Neural cell (in vitro differentiated cells): ENCODE measurements around the gene HSPB7. TPM values are rescaled to one million over a fixed set of nuclear protein-coding genes. Genes with fewer than 3 reads are reported as not detected.

Experiments
- H2AFZ ChIP-seq: fragments of 200-600, 300-800 bp; sonication (generic), shearing (Covaris generic); 2 replicates; pipeline ENCODE4 v1.6.0; 2014; ENCODE audit warnings: low read depth, mild to moderate bottlenecking, antibody characterized with exemption, low read length, moderate library complexity
- H3F3A ChIP-seq: fragments of 200-600 bp; shearing (Covaris generic); 2 replicates; pipeline ENCODE4 v1.6.1; 2016; ENCODE audit warnings: mild to moderate bottlenecking, moderate library complexity, mixed read lengths, antibody characterized with exemption, low read length; ENCODE audit not compliant: insufficient read depth, poor library complexity, severe bottlenecking
- H3K27ac ChIP-seq: fragments of 200-600, 300-800 bp; sonication (generic), shearing (Covaris generic); 2 replicates; pipeline ENCODE4 v1.5.1; 2014; ENCODE audit warnings: mild to moderate bottlenecking, low read length, moderate library complexity
- H3K27me3 ChIP-seq: fragments of 300-800, 200-600 bp; sonication (generic), shearing (Covaris generic); 2 replicates; pipeline ENCODE4 v1.6.0; 2014; ENCODE audit warnings: mild to moderate bottlenecking, low read depth, low read length, moderate library complexity; ENCODE audit not compliant: insufficient read depth
- H3K36me3 ChIP-seq: fragments of 300-800, 200-600 bp; sonication (generic), shearing (Covaris generic); 2 replicates; pipeline ENCODE4 v1.5.1; 2014; ENCODE audit warnings: mild to moderate bottlenecking, antibody characterized with exemption, low read length, moderate library complexity; ENCODE audit not compliant: insufficient read depth
- H3K4me2 ChIP-seq: fragments of 300-800, 200-600 bp; sonication (generic), shearing (Covaris generic); 2 replicates; pipeline ENCODE4 v1.6.0; 2014; ENCODE audit warnings: mild to moderate bottlenecking, low read length
- H3K4me3 ChIP-seq: fragments of 300-800, 200-600 bp; sonication (generic), shearing (Covaris generic); 2 replicates; pipeline ENCODE4 v1.5.1; 2014; ENCODE audit warnings: mild to moderate bottlenecking, low read length, moderate library complexity
- H3K79me2 ChIP-seq: fragments of 200-600 bp; shearing (Covaris generic); replicated peaks from 2 replicates; pipeline ENCODE4 v1.6.0; 2014; ENCODE audit warnings: mild to moderate bottlenecking, low read length, moderate library complexity; ENCODE audit not compliant: insufficient read depth
- H3K9ac ChIP-seq: fragments of 300-800, 200-600 bp; sonication (generic), shearing (Covaris generic); 2 replicates; pipeline ENCODE4 v1.6.1; 2016; ENCODE audit warnings: mild to moderate bottlenecking, low read length, mixed read lengths
- H3K9me2 ChIP-seq: fragments of 200-600 bp; shearing (Covaris generic); 2 replicates; pipeline ENCODE4 v1.6.1; 2016; ENCODE audit warnings: mild to moderate bottlenecking, low read length, mixed read lengths; ENCODE audit not compliant: insufficient read depth
- H3K9me3 ChIP-seq: fragments of 200-600, 300-800 bp; sonication (generic), shearing (Covaris generic); 2 replicates; pipeline ENCODE4 v1.6.1; 2016; ENCODE audit warnings: mild to moderate bottlenecking, mixed run types, low read length, moderate library complexity, mixed read lengths
- H4K20me1 ChIP-seq: fragments of 200-600 bp; shearing (Covaris generic); 2 replicates; pipeline ENCODE4 v1.6.1; 2016; ENCODE audit warnings: mild to moderate bottlenecking, mixed run types; ENCODE audit not compliant: insufficient read depth
- CTCF ChIP-seq: fragments of 450-650 bp; IDR thresholded peaks from 2 replicates; pipeline ENCODE4 v1.5.1; 2014; ENCODE audit warnings: antibody characterized with exemption, mild to moderate bottlenecking, moderate library complexity; ENCODE audit not compliant: poor library complexity, severe bottlenecking
- EP300 ChIP-seq: fragments of 450-650 bp; conservative IDR thresholded peaks from 2 replicates; pipeline ENCODE4 v1.6.1; 2014; ENCODE audit warnings: antibody characterized with exemption, mild to moderate bottlenecking, moderate library complexity; ENCODE audit not compliant: poor library complexity, severe bottlenecking
- EZH2 ChIP-seq: fragments of 200-600, 300-800 bp; shearing (Covaris generic), sonication (generic); IDR thresholded peaks from 2 replicates; pipeline ENCODE4 v1.6.1; 2014; ENCODE audit warnings: antibody characterized with exemption, low read length, borderline replicate concordance, mild to moderate bottlenecking; ENCODE audit not compliant: insufficient read depth, poor library complexity, severe bottlenecking
- MXI1 ChIP-seq: fragments of 450-650 bp; conservative IDR thresholded peaks from 2 replicates; pipeline ENCODE4 v1.6.1; 2014; ENCODE audit warnings: antibody characterized with exemption, mild to moderate bottlenecking; ENCODE audit not compliant: poor library complexity, severe bottlenecking
- POLR2AphosphoS5 ChIP-seq: IDR thresholded peaks from 2 replicates; pipeline ENCODE4 v1.6.1; 2012
- RAD21 ChIP-seq: fragments of 450-650 bp; conservative IDR thresholded peaks from 2 replicates; pipeline ENCODE4 v1.6.1; 2014; ENCODE audit warnings: antibody characterized with exemption, mild to moderate bottlenecking, moderate library complexity
- SMC3 ChIP-seq: fragments of 450-650 bp; conservative IDR thresholded peaks from 2 replicates; pipeline ENCODE4 v1.6.1; 2014; ENCODE audit warnings: antibody characterized with exemption, mild to moderate bottlenecking, moderate library complexity; ENCODE audit not compliant: poor library complexity
- TAF1 ChIP-seq: IDR thresholded peaks from 2 replicates; pipeline ENCODE4 v1.6.1; 2012; ENCODE audit warnings: low read depth
- polyA plus RNA-seq: library from polyadenylated mRNA; depleted of rRNA; stranded (reverse); fragments of >200 nt; gene quantifications from 2 replicates; pipeline ENCODE4 v1.2.3, GENCODE V29; 2014
- TF ChIP-seq, protein P1 (sequence below): IDR thresholded peaks from 2 replicates; pipeline ENCODE4 v1.6.1; 2012; ENCODE audit warnings: borderline replicate concordance

Gene HSPB7
- polyA plus RNA-seq, 1 donor from 2014 or later, result not detected

GRCh38 chr1:16018308-16018707 is 465 bp upstream of the HSPB7 start:
- H3K4me2 ChIP-seq, result no peak overlapping the region
- H4K20me1 ChIP-seq, result no peaks in the 10 kb centered on the region
- H3K27ac ChIP-seq, result no peak overlapping the region
- H3F3A ChIP-seq, result no peaks in the 10 kb centered on the region
- no peak overlapping the region for H2AFZ ChIP-seq
- no peak overlapping the region for H3K4me3 ChIP-seq
- H3K9me2 ChIP-seq, result no peaks in the 10 kb centered on the region
- H3K27me3 ChIP-seq, result no peaks in the 10 kb centered on the region
- no peak for TF ChIP-seq RAD21
- TF ChIP-seq EZH2, result no peak
- TF ChIP-seq CTCF, result no peak
- TF ChIP-seq SMC3, result no peak
- no peak for TF ChIP-seq MXI1
- no peak for TF ChIP-seq POLR2AphosphoS5
- no peak for TF ChIP-seq TAF1
- no peak for TF ChIP-seq EP300
- TF ChIP-seq, protein P1, sequence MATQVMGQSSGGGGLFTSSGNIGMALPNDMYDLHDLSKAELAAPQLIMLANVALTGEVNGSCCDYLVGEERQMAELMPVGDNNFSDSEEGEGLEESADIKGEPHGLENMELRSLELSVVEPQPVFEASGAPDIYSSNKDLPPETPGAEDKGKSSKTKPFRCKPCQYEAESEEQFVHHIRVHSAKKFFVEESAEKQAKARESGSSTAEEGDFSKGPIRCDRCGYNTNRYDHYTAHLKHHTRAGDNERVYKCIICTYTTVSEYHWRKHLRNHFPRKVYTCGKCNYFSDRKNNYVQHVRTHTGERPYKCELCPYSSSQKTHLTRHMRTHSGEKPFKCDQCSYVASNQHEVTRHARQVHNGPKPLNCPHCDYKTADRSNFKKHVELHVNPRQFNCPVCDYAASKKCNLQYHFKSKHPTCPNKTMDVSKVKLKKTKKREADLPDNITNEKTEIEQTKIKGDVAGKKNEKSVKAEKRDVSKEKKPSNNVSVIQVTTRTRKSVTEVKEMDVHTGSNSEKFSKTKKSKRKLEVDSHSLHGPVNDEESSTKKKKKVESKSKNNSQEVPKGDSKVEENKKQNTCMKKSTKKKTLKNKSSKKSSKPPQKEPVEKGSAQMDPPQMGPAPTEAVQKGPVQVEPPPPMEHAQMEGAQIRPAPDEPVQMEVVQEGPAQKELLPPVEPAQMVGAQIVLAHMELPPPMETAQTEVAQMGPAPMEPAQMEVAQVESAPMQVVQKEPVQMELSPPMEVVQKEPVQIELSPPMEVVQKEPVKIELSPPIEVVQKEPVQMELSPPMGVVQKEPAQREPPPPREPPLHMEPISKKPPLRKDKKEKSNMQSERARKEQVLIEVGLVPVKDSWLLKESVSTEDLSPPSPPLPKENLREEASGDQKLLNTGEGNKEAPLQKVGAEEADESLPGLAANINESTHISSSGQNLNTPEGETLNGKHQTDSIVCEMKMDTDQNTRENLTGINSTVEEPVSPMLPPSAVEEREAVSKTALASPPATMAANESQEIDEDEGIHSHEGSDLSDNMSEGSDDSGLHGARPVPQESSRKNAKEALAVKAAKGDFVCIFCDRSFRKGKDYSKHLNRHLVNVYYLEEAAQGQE, result no peak
- no peaks in the 10 kb centered on the region for H3K36me3 ChIP-seq
- no peak overlapping the region for H3K9ac ChIP-seq
- no peaks in the 10 kb centered on the region for H3K9me3 ChIP-seq
- H3K79me2 ChIP-seq, result no peaks in the 10 kb centered on the region

DNA sequence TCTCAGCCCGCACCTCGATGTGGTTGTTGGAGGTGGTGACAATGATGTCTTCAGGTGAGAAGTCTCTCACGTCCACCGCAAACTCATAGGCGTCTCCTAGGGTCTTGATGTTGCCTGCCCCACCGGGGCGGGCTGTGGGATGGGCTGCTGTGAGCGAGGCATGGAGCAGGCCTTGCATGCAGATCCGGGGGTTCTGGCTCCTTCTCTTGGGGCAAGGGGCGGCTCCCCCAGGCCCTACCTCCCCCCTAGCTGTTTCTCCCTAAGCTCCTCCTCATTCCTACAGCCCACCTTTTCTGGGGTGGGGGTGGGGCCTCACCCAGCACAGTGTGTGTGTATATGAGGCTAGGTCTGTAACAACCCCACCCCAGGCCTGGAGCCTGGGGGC is 775 bp downstream of the HSPB7 start:
- no peaks in the 10 kb centered on the region for H3K79me2 ChIP-seq
- no peaks in the 10 kb centered on the region for H3K9me2 ChIP-seq
- no peaks in the 10 kb centered on the region for H3K27me3 ChIP-seq
- H4K20me1 ChIP-seq, result no peaks in the 10 kb centered on the region
- no peak overlapping the region for H2AFZ ChIP-seq
- H3K9me3 ChIP-seq, result no peaks in the 10 kb centered on the region
- H3K4me3 ChIP-seq, result no peak overlapping the region
- H3K27ac ChIP-seq, result no peak overlapping the region
- TF ChIP-seq EP300 (no peak), POLR2AphosphoS5 (no peak), EZH2 (no peak), SMC3 (no peak), TAF1 (no peak), RAD21 (no peak)
- TF ChIP-seq, protein P1, result no peak
- H3F3A ChIP-seq, result no peaks in the 10 kb centered on the region
- H3K4me2 ChIP-seq, result no peak overlapping the region
- no peaks in the 10 kb centered on the region for H3K36me3 ChIP-seq
- H3K9ac ChIP-seq, result no peak overlapping the region
